PC-3 (cell line): ENCODE data around the gene GPR15. TPM values are rescaled to one million over a fixed set of nuclear protein-coding genes. Genes with fewer than 3 reads are reported as not detected.
"Not testable (repeated sequence)": the region's sequence is repeated elsewhere in the genome, so short reads cannot be mapped to it uniquely, and the experiment has no call there.

Experiments
- ATAC-seq: fragments of 200-7000 bp; cut with Tn5 transposase; 2 replicates; pipeline ENCODE4 v1.9.1; 2020; ENCODE audit warnings: mild to moderate bottlenecking, moderate library complexity
- BruUV-seq: library from RNA; stranded (reverse); fragments of 400-500 nt; replicated peaks from 2 replicates; lab custom pipeline; 2021; lab: Mats Ljungman, UMichigan
- CTCF ChIA-PET: fragments of 300-600 bp; sonication (Branson Sonifier 250); formaldehyde crosslinking; loops from one replicate; lab custom pipeline; 2022; ENCODE audit warnings: antibody characterized with exemption; lab: Charles Lee
- POLR2A ChIA-PET: fragments of 300-600 bp; sonication (Branson Sonifier 250); formaldehyde crosslinking; loops from one replicate; lab custom pipeline; 2022; ENCODE audit warnings: antibody characterized with exemption; ENCODE audit not compliant: unreplicated experiment; lab: Charles Lee
- DNase-seq: peaks from one replicate; pipeline ENCODE4 v3.0.0-alpha.2; 2015
- H2AFZ ChIP-seq: fragments of 300-600 bp; sonication (generic); 2 replicates; pipeline ENCODE4 v1.6.0; 2016; ENCODE audit warnings: antibody characterized with exemption, low read length
- H3F3A ChIP-seq: fragments of 300-600 bp; sonication (generic); one replicate; pipeline ENCODE4 v1.6.0; 2017; ENCODE audit warnings: antibody characterized with exemption, low read length, control low read depth, mild to moderate bottlenecking; ENCODE audit not compliant: unreplicated experiment
- H3K27ac ChIP-seq: fragments of 300-600 bp; sonication (generic); 2 replicates; pipeline ENCODE4 v1.5.1; 2016; ENCODE audit warnings: mild to moderate bottlenecking, low read length
- H3K27me3 ChIP-seq: fragments of 300-600 bp; sonication (generic); 2 replicates; pipeline ENCODE4 v1.6.1; 2016; ENCODE audit warnings: low read length, mixed read lengths
- H3K36me3 ChIP-seq: fragments of 300-600 bp; sonication (generic); 2 replicates; pipeline ENCODE4 v1.6.1; 2016; ENCODE audit warnings: low read depth, mixed run types, low read length, mixed read lengths
- H3K4me1 ChIP-seq: fragments of 300-600 bp; sonication (generic); 2 replicates; pipeline ENCODE4 v1.5.1; 2016; ENCODE audit warnings: low read length; ENCODE audit not compliant: insufficient read depth
- H3K4me2 ChIP-seq: fragments of 300-600 bp; sonication (generic); 2 replicates; pipeline ENCODE4 v1.6.0; 2016; ENCODE audit warnings: low read length
- H3K4me3 ChIP-seq: fragments of 300-600 bp; sonication (generic); 2 replicates; pipeline ENCODE4 v1.5.1; 2016; ENCODE audit warnings: mild to moderate bottlenecking, low read length, mixed read lengths
- H3K79me2 ChIP-seq: fragments of 300-600 bp; sonication (generic); 2 replicates; pipeline ENCODE4 v1.6.1; 2017; ENCODE audit warnings: low read length, mixed read lengths
- H3K9ac ChIP-seq: fragments of 300-600 bp; sonication (generic); 2 replicates; pipeline ENCODE4 v1.6.0; 2016; ENCODE audit warnings: mild to moderate bottlenecking, low read length
- H3K9me2 ChIP-seq: fragments of 300-600 bp; sonication (generic); replicated peaks from 2 replicates; pipeline ENCODE4 v1.6.1; 2016; ENCODE audit warnings: mixed run types, low read length, mixed read lengths
- H3K9me3 ChIP-seq: fragments of 300-600 bp; sonication (generic); 2 replicates; pipeline ENCODE4 v1.6.1; 2016; ENCODE audit warnings: low read length, mixed read lengths
- H4K20me1 ChIP-seq: fragments of 300-600 bp; sonication (generic); 2 replicates; pipeline ENCODE4 v1.6.1; 2016; ENCODE audit warnings: low read length, mixed read lengths
- EZH2 ChIP-seq: fragments of 300-600 bp; sonication (generic); IDR thresholded peaks from one replicate; pipeline ENCODE4 v1.6.1; 2017; ENCODE audit warnings: antibody characterized with exemption, mild to moderate bottlenecking, low read length; ENCODE audit not compliant: unreplicated experiment
- EZH2phosphoT487 ChIP-seq: fragments of 300-600 bp; sonication (generic); IDR thresholded peaks from 2 replicates; pipeline ENCODE4 v1.6.1; 2018; ENCODE audit warnings: mild to moderate bottlenecking, antibody characterized with exemption, low read length, borderline replicate concordance
- intact Hi-C: fragments of 100-400 bp; cut with micrococcal nuclease; formaldehyde crosslinking; loops from 2 replicates; pipeline ENCODE4 v1.9.0; 2023
- total RNA-seq: library from RNA; depleted of rRNA; stranded (reverse); fragments of >200 nt; gene quantifications from 2 replicates; pipeline ENCODE4 v1.2.3, GENCODE V29; 2014
- TF ChIP-seq, protein P1 (sequence below): fragments of 300-600 bp; sonication (generic); conservative IDR thresholded peaks from 2 replicates; pipeline ENCODE4 v1.5.1; 2017; ENCODE audit warnings: antibody characterized with exemption, low read depth, mild to moderate bottlenecking, low read length

Gene GPR15
- total RNA-seq, 1 experiment from 2014 or later: not detected

DNA sequence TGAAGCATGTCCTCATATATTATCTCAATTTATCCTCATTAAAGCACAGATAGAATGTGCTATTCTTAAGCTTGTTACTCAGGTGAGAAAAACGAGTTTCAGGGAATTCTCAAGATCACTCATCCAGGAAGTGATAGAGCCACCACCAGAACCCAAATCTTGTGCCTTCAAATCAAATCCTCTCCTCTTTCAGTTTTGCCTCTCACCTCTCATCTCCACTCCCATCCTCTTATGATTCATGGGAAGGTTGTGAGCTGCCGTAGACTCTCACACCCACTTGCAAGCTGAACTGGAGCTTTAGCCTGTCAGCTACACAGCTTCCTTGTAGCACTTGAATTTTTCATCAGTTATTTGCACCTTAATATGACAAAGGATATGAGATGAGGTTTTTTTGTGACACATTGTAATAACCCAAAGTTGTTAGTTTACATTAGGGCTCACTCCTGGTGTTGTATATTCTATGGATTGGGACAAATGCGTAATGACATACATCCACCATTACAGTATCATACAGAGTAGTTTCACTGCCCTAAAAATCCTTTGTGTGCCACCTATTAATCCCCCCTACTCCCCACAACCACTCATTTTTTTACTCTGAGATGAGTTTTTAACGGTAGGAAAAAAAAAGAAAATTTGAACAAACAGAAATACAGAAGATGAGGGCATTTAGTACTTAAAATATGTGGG is 25.7 kb downstream of the GPR15 start:
- DNase-seq: no peak
- H3K79me2 ChIP-seq: no peaks in the 10 kb centered on the region

DNA sequence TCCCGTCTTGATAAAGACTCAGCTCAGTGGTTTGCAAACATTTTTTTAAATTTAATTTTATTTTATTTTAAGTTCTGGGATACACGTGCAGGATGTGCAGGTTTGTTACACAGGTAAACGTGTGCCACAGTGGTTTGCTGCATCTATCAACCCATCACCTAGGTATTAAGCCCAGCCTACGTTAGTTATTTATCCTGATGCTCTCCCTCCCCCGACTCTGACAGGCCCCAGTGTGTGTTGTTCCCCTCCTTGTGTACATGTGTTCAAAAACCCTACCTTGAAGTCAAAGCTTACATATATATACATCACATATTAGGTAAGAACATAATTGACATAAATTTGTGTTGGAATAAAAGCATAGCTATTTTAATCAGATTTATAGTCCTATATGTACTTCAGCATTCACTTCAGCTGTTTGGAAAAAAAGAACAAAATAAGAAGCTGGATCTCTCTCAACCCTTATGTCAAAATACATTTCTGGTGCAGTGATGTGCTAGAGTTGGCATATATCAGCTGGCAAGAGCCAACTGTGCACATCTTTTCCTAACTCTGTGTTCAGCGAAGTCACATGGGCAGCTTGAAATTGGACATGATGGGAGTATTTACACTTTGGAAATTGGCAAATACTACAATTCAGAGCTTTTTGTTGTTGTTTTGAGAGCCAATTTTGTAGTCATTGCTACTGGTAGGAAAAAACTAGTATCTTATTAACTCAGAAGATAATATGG is 26.5 kb downstream of the GPR15 start:
- no peak overlapping the region for H3K9ac ChIP-seq
- no peak overlapping the region for H2AFZ ChIP-seq
- no peaks in the 10 kb centered on the region for H4K20me1 ChIP-seq
- H3F3A ChIP-seq: no peaks in the 10 kb centered on the region
- no peaks in the 10 kb centered on the region for H3K27me3 ChIP-seq
- no peak overlapping the region for H3K27ac ChIP-seq
- no peak overlapping the region for H3K4me2 ChIP-seq
- ATAC-seq: no peak
- no peaks in the 10 kb centered on the region for H3K79me2 ChIP-seq
- intact Hi-C loops: no loop called here
- TF ChIP-seq EZH2phosphoT487 (no peak), EZH2 (no peak)
- TF ChIP-seq, protein P1, sequence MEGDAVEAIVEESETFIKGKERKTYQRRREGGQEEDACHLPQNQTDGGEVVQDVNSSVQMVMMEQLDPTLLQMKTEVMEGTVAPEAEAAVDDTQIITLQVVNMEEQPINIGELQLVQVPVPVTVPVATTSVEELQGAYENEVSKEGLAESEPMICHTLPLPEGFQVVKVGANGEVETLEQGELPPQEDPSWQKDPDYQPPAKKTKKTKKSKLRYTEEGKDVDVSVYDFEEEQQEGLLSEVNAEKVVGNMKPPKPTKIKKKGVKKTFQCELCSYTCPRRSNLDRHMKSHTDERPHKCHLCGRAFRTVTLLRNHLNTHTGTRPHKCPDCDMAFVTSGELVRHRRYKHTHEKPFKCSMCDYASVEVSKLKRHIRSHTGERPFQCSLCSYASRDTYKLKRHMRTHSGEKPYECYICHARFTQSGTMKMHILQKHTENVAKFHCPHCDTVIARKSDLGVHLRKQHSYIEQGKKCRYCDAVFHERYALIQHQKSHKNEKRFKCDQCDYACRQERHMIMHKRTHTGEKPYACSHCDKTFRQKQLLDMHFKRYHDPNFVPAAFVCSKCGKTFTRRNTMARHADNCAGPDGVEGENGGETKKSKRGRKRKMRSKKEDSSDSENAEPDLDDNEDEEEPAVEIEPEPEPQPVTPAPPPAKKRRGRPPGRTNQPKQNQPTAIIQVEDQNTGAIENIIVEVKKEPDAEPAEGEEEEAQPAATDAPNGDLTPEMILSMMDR: no peak
- H3K4me3 ChIP-seq: no peak overlapping the region
- H3K9me2 ChIP-seq: no peaks in the 10 kb centered on the region
- no TSS peak for BruUV-seq
- POLR2A ChIA-PET: interaction anchor here (0.7 kb wide), 1 partner anchor 107 kb away, joined by 4 read pairs; no protein-coding TSS in a partner anchor
- peaks cover 21% of the 10 kb centered on the region for H3K4me1 ChIP-seq
- DNase-seq: no peak
- H3K36me3 ChIP-seq: no peaks in the 10 kb centered on the region
- CTCF ChIA-PET: interaction anchor here (0.7 kb wide), 1 partner anchor 15 kb away, joined by 5 read pairs; no protein-coding TSS in a partner anchor
- H3K9me3 ChIP-seq: no peaks in the 10 kb centered on the region

More for the DNA sequence above, 25.7 kb downstream of the GPR15 start:
- Histone ChIP-seq H4K20me1 (no peaks in the 10 kb centered on the region), H3F3A (no peaks in the 10 kb centered on the region), H3K4me3 (no peak overlapping the region), H3K27me3 (no peaks in the 10 kb centered on the region), H3K27ac (no peak overlapping the region), H3K4me1 (peaks cover 13% of the 10 kb centered on the region), H3K4me2 (no peak overlapping the region), H3K9ac (no peak overlapping the region), H2AFZ (no peak overlapping the region), H3K9me3 (no peaks in the 10 kb centered on the region), H3K9me2 (no peaks in the 10 kb centered on the region), H3K36me3 (no peaks in the 10 kb centered on the region)
- BruUV-seq: no TSS peak
- ChIA-PET POLR2A (no interaction called here), CTCF (interaction anchor here (0.7 kb wide), 1 partner anchor 16 kb away, joined by 5 read pairs; no protein-coding TSS in a partner anchor)
- TF ChIP-seq EZH2 (no peak), EZH2phosphoT487 (no peak)
- TF ChIP-seq, protein P1: no peak
- intact Hi-C loops: no loop called here
- ATAC-seq: no peak

DNA sequence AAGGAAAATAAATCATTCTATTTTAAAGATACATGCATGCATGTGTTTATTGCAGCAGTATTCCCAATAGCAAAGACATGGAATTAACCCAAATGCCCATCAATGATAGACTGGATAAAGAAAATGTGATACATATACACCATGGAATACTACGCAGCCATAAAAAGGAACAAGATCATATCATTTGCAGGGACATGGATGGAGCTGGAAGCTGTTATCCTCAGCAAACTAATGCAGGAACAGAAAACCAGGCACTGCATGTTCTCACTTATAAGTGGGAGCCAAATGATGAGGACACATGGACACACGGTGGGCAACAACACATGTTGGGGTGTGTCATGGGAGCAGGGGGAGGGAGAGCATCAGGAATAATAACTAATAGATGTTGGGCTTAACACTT is 28.0 kb downstream of the GPR15 start:
- H3K36me3 ChIP-seq, POLR2A ChIA-PET, ATAC-seq, H3K4me3 ChIP-seq, H3K79me2 ChIP-seq, intact Hi-C loops, H4K20me1 ChIP-seq, BruUV-seq, DNase-seq, H3F3A ChIP-seq, H3K9me3 ChIP-seq, CTCF ChIA-PET, H3K9me2 ChIP-seq, H2AFZ ChIP-seq, H3K4me2 ChIP-seq, H3K9ac ChIP-seq, H3K27ac ChIP-seq, H3K27me3 ChIP-seq: not testable (repeated sequence)
- peaks cover 35% of the 10 kb centered on the region for H3K4me1 ChIP-seq
